ENCODE results near the gene TAGLN2.

Gene TAGLN2

DNA sequence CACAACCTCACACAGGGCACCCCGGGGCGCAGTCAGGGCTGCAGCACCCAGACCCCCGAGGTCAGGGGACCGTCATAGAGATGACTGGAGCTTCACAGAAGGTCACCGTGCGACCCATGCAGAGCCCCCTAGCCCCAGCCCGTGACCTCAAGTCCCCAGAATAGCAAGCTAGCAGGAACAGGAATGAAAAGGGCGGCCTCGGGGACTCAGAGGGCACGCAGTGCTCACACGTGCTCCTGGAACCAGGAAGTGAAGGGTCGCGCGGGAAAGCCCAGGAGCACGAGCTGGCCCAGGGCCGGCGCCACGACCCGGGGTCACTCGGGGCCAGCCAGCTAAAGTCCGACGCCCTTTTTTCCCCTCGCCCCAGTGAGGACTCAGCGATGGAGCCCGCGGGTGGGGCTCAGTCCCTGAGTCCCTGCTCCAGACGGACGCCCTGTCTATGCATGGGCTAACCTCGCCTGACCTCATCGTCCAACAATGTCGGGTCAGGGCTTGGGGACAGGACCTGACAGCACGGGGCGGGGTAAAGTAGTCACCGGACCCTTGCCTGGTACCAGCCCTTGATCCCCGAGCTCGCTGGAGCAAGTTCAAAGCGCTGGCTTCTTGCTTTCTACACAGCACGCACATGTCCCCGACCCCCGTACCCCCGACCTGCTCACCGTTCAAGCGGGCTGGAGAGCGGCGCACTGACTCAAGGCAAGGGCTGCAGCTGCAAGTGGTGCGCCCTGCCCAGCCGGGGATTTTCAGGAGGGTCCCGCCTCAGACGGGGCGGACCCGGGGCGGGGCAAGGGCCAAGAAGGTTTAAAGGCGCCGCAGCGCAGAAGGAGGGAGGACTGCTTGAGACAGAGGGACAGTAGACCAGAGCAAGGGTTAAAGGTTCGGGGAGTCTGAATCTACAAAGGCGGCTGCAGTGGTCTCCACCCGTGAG, at the start of gene TAGLN2:
Gene TAGLN2 (minus strand): TSS at position 717 of the 928 bp plus-strand sequence. CDS start 4,998 bp downstream, outside the sequence.
- DNase-seq = no peak

DNA sequence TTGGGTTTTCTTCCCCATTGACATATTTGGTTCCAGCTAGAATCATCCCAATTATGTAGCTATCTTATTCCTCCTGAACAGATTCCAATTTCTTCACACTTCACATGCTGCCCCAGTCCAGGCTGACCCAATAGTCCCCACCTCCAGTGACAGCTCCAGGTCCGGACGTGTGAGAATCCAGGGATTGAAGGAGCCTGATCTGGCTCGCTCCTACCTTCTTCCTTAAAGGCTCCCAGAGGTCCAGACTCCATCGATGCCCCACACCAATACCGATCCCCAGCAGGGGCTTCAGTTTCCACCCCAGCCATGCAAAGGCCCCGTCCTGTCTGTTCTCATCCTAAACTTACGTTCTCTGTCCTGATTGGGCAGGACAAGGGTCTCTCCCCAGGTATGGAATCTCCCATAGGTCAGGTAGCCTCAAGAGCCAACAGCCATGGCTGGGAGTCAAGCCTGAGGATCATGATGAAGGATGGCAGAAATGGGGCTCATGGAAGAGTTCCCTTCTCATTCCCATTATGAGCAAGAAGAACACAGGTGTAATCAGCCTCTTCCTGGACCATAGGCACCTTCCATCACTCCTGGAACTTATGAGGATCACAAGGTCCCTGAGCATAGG, 49.2 kb upstream of the TAGLN2 start:
- DNase-seq = no peak

DNA sequence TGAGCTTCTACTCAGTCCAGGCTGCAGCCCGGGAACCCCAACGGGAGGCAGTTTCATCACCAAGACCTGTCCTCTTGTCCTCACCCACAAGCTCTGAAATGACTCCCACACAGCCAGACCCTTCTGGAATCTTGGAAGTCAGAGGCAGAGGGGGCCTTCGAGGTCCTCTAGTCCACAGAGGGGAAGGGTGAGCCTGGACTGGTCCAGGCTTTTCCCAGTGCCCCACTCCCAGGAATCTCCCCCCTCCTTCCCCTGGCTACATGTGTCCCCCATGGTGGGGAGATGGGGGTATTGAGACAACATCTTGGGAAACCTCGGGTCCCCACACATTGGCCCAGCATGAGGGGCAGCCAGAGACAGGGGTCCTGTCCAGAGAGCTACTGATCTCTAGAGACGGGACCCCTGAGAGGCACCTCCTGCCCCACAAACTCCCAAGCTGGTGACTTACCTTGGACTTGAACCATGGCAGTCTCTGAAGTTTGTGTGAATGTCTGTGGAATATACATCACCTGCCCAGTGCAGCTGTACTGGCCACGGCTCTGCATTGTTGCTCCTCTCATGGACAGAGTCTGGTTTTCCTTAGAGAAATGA, 48.1 kb upstream of the TAGLN2 start:
- no peak for DNase-seq

DNA sequence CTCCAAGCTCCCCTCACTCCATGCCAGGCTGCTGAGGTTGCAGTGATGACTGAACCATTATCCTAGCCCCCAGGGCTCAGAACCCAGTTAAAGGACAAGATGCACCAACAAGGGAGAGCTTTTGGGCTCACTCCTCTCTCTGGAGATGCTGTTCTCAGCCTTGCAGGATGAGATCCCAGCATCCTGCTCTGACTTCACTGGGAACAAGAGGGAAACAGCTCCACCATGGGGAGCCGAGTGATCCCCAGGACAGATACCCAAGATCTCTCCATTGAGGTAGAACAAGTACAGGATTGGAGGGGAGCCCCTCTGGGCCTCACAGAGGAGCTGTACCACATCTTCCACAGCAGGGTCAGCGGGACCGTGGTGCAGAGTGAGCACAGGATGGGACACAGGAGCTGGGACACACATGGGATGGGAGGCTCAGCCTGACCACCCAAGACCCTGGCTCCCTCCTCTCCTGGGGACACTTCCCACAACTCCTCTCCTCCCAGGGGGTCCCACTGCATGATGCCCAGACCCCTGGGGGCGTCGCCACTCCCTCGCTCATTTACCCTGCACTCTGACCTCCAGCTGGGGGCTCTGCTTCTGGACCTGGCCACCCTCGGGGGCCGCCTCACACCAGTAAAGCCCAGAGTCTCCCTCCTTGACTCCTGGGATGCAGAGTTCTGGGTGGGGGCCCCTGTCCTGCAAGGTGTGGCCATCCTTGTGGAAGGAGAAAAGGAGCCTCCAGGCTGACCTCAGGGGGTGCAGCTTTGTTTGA, 47.3 kb upstream of the TAGLN2 start:
- no peak for DNase-seq

DNA sequence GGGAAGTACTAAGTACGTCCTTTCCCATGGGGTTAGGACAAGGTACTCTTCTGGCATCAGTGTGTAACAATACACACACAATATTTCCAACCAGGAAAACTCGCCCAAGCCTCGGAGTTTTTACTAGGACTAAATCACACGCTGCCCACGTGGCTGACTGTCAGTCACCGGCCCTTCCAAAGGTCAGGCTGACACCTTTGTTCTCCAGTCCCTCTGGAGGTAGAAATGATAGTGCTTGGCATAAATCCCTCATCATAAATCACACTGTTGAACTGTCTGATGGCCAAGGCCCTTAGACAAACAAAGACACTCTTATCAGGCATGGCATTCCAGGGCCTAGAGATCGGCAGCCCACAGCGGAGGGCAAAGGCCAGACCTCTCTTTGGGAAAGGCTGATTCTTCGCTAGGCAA, 45.6 kb upstream of the TAGLN2 start:
- no peak for DNase-seq

DNA sequence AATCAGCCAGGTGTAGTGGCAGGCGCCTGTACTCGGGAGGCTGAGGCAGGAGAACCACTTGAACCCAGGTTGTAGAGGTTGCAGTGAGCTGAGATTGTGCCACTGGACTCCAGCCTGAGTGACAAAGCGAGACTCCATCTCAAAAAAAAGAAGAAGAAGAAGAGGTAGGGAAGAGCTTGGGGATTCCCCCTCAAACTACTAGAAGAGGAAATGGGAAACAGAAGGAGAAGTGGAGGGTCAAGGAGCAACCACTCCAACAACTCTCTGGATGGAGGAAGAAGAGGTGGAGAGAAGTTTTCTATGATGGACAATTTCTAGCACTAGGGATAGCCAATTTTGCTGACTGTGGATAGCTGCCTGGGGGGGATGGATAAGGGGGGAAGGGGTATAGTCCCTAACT, 43.6 kb upstream of the TAGLN2 start:
- DNase-seq = no peak

DNA sequence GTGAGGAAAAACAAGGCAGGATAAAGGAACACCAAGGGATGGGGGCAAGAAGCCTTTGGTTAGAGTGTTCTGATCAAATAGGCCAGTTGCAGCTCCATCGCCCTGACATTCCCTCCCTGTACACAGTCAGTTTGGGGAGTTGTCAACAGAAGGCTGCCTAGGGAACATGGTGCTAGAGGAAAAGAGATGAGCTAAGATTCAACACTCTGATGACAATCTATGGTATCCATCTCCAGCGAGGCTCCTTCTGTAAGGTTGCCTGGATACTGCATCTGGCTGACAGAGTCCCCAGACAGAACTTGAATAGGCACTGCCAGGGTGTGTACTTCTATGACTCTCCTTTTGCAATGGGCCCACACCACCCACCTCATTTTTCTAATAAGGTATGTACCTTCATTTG, 40.0 kb upstream of the TAGLN2 start:
- no peak for DNase-seq

DNA sequence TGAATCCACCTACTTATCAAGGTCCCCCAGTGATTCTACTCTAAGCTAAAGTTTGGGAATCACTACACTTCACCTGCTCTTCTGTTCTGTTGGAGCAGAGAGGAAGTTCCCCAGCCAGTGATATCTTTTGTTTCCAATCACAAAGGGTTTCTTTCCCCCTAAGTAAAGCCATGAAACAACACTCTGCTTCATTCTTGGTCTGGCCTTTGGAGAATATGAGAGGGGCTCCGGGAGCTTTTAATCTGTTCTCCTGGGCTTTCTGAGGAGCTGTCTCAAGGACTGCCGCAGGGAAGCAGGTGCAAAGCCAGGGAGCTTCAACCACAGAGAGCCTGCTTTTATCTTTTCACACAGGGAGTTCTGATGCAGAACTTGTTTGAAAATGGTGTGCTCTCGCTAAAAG, 38.8 kb upstream of the TAGLN2 start:
- DNase-seq = no peak

DNA sequence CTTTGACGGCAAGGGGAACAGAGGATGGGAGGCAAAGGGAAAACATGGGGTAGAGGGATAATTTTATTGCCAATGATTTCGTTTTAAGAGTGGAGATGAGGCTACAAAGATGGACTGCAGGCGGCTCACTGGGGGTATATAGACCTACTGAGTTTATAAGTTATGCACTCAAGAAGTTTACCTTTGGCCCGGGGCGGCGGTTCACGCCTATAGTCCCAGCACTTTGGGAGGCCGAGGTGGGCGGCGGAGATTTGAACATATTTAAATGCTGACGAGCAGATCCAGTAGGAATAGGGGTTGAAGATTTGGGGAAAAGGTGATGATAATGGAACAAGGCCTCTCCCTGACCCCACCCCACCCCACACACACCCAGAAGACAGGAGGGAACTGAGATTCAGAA, 36.9 kb upstream of the TAGLN2 start:
- DNase-seq = no peak

DNA sequence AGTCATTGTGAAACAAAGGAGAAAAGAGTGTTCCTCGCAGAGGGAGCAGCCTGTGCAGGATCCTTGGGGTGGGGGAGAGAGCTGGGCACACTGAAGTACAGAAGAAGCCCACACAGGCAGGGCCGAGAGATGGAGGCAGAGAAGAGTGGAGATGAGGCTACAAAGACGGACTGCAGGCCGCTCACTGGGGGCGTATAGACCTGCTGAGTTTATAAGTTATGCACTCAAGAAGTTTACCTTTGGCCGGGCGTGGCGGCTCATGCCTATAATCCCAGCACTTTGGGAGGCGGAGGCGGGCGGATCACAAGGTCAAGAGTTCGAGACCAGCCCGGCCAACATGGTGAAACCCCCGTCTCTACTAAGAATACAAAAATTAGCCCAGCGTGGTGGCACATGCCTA, 36.3 kb upstream of the TAGLN2 start:
- no peak for DNase-seq

DNA sequence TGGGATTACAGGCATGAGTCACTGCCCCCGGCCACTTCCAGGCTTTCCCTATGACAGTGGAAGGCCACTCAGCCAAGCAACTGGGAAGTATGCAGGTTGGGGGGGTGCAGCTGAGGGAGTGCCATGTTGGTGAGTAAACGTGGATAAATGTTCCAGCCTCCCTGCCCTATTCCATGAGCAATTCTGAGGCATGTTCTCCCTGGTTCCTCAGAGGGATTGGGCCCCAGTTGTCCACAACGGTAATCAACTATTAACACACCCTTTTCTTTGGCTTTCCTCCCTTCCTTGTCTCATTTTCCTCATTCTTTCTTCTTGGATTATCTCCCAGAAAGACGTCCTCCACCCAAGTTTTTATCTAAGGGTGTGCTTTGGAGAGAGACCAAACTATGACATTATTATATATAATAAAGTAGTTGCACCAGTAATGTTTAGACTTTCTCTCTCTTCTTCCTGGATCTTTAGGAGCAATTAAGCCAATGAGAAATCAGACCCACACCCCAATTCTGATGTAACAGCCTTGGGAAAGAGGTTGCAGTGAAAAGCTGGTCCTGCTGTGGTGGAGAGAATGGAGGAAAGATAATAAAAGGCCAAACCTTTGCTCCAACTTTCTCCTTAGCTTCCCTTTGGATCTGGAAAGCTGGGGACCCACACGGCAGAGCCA, 35.5 kb upstream of the TAGLN2 start:
- DNase-seq = no peak

DNA sequence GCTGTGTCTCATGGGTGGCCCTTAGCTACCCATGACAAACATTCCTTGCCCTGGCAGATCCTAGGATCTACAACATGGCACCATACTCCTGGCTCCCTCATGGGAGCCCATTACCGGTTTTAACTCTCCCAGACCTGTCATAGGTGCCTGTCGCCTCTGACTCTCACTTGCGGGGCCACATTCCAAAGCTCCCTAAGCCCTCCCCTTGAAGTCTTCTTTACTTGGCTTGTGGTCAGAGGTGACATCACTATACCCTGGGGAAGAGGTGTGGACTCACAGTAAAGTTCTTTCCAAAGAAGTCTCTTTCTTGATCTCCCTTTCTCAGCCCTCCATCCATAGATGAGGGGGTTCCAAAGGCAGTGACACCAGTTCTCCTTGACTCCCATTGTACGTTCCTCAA, 34.1 kb upstream of the TAGLN2 start:
- DNase-seq = no peak

DNA sequence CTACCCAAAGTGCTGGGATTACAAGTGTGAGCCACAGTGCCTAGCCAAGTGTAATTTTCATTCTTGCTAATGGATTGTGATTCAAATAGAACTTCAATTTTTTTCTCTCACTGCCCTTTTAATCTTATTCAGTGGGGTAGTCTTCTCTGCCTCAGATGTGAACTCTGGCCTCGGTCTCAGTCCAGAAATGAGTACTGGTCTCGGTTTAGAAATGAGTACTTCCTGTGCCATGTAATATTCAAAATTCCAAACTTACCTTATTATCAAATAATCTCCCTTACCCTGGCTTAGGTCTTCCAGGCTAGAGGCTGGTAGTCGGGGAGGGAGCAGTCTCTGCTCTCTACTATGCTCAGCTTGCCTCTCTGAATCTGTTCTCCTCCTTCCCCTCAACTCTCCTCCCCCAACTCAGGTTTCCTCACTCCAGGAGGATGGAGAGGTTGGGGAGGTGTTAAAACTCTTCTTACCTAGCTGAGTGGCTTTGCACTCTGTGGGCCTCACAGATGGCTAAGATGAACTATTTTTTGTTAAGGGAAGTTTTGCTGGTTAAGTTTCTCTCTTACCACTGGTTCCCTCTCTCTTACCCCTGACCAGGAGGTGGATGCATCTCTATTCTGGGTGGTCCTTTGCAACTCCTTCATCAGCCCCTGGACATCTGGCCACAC, 33.5 kb upstream of the TAGLN2 start:
- DNase-seq = no peak

DNA sequence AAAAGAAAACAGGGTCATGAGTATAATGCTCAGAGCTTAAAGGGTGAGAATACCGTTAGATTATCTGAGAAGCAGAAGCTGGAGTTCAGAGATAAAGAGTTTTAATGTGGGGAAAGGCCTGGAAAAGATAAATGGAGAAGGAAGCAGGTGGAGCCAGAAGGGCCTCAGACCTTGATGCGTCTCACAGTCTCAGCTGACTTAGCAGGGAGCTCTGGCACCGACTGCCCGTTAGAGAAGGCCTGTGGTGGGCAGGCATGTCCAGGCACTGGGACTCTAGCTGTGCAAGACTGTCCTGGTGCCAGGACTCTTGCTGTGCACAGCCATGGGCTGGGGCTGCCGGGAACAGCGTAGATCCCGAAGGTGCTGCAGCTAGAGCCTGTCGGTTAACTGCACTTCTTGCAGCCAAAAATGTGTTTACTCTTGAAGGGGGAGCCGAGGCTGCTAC, 32.5 kb upstream of the TAGLN2 start:
- DNase-seq = no peak

DNA sequence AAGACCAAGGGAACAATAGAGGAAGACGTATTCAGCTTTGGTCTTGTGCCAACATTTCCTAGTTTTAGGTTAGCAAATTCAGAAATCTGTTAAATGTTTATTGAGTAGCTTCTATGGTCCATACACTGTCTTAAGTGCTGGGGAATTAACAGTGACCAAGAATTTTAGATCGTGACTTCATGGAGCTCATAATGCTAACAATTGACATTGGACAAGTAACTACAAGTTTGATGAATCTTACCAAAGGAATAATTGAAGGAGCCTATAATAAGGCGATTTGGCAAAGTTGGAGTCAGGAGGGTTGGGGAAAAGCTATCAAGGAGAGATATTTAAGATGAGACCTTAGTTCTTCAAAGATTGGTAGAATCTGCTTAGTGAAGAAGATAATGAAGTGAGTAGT, 30.1 kb upstream of the TAGLN2 start:
- DNase-seq = no peak

DNA sequence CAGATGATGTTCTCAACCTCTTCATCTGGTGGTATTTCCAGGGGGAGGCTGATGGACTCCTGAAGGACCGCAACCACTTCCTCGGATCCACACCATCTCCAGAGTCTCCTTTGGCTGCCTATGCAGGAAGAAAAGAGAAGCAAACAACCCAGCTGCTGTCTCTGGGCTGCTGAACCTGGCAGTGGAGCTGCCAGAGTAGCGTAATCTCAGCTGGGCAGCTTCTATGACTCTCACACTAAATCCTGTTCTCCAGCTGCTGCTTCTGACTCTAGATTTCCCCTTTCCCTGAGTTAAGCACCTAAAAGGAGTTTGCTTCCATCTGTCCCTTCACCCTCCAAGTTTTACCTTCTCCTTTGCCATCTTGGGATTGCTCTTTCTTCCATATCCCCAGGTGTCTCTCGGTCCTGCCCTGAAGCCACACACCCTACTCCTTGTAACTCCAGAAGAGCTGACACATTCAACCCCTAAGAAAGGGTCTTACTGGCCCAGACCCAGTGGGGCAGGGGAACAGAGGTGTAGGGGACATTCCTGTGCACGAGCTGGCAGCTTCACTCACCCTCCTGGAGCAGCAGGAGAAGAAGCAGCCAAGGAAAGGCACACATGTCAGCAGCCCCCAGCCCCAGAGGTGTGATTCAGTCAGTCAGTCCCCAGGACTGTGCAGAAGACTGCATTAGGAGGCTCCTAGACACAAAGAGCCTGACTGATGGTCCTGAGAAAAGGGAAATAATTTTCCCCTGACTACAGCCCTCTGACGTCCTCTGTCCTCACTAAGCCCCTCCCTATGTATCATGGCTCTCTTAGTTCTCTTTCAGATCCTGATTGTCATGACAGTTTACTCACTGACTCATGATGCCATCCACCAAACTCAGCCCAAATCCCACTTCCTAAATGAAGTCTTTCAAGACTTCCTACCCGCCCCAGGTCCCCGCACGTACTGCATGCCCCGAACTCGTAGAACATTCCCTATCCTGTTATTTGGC, 28.5 kb upstream of the TAGLN2 start, which contains the start of gene SLAMF9:
Gene SLAMF9 (minus strand): TSS at position 702 of the 980 bp plus-strand sequence. CDS start 100 bp downstream, at position 602.
- DNase-seq = no peak

DNA sequence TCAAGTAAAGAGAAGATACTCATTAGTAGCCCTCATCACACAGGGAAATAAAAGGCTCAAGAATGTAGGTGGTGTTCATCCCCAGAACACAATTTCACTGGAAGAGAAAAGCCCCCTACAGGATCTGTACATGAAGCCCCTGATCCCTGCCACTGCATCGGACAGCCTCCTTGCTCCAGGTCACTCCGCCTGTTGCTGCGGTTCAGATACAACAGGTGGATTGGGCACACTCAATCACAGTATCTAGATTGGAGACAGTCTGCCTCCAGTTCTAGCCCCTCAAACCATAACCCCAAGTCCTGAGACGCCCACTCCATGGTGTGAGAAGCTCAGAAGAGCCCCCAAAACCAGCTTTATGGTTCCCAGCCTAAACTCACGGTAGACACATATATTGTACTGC, 27.6 kb upstream of the TAGLN2 start:
- DNase-seq = no peak

DNA sequence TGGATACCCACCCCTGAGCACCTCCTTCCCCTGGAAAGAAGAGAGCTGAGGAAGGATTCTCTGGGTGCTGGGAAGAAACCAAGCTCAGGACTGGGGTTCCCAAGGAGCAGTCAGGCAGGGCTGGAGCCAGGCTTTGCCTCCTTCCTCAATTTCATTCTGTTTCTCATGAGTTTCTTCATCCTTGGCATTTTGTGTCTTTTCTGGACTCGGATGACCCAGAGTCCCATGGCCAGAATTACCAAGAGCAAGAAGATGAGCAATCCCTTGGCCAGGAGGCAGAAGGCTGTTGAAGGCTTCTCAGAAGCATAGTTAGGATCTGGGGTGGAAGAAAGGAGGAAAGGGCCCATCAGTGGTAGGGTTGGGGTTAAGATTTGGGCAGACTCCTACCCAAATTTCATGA, 26.2 kb upstream of the TAGLN2 start:
- no peak for DNase-seq

DNA sequence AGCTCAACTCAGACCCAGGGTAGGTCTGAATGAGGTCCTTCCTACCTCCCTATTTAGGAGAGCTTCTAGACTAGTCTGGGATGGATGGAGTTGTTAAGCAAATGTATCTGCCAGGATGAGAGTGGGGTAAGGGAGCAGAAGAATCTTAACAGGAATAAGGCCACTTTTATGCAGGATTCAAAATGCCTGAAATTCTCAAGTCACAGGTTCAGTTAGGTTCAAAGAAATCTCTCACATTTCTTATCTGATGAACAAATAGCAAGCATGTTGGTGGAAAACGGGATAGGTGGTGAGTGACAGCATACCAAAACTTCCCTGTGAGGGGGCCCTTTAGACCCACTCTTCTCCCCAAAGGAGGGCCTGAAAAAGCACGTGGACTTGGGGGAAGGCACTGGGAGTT, 25.7 kb upstream of the TAGLN2 start:
- no peak for DNase-seq

DNA sequence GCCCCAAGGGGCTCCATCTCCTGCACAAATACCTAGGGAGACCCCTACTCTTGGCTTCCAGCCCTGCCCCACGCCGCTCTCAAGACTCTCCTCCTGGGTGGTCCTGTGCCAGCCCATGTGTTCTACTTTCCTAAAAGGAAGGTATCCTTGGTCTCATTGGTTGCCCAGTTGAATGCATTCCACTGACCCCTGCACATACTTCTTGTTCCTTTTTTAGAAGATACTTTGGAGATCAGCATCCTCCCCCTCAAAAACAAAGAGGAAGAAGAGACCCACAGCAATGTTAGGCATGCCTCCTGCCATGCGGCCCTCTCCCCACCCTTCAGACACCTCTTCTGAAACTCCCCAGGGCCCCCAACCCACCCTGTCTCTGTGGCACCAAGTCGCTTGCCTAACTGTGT, 24.7 kb upstream of the TAGLN2 start:
- no peak for DNase-seq

DNA sequence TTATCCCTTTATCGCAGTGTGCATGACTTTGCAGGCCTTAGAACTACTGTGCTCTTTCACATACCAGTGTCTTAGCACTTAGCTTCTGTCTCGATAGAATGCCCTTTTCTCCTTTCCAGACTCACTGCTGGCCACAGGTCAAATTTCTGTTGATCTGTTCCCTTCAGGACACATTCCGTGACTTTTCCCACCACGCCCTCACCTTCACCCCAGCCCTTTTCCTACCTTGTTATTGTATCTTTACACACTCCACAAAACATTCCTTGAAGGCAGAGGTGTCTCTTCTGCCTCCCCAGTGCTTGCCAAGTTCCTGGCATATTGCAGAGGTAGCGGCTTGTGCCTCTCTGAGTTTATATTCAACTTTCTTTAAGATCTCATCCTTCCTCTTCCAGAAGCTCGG, 23.8 kb upstream of the TAGLN2 start:
- no peak for DNase-seq
